ENCODE measurements around the gene RBM19.

Gene RBM19

DNA sequence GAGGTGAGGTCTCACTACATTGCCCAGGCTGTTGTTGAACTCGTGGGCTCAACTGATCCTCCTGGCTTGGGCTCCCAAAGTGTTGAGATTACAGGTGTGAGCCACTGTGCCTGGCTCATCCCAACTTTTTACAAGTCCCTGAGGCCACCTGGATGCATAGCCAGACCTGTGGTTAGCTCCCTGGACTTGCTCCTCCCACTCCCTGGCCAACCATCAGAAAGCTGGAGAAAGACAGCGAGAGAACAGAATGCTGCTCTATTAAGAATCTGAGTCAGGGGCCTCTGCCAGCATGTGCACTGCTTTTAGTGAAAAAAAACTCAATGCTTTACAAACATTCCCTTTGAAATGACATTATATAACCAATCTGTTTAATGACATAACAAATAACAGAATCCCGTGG is 78.2 kb downstream of the RBM19 start:
- in situ Hi-C loops (cut with MboI; ENCODE audit: low sequenced_read_pairs) = no loop called here

DNA sequence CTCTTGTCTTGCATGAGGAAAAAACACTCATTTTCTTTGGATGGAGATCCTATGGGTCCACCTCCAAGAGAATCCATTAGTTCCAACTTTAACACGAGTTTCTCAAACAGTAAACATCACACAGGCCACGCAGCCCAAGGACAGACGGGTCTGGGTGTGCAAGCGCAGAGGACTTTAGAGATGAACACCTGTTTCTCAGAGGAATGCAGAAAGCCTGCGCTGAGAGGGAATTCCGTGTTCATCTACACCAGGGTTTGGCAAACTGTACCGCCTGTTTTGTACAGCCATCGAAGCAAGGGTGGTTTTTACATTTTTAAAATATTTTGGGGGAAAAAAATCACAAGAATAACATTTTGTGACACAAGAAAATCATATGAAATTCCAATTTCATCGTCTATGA is 79.4 kb downstream of the RBM19 start:
- in situ Hi-C loops (cut with MboI; ENCODE audit: low sequenced_read_pairs) = no loop called here

DNA sequence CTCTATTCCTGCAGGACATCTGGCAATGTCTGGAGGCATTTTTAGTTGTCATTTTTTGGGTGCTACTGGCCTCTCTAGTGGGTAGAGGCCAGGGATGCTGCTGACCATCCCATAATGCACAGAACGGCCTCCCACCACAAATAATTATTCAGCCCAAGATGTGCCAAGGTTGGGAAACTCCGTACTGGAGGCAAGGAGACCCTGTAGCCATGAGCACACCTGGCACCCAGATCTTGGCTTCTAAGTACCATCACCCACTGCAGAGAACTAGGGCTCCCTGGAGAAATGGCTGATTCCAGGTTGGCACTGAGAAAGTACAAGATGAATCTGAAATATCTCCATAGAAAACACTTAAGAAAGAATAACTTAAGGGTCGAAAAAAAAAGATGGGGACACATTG is 81.7 kb downstream of the RBM19 start:
- in situ Hi-C loops (cut with MboI; ENCODE audit: low sequenced_read_pairs) = no loop called here

DNA sequence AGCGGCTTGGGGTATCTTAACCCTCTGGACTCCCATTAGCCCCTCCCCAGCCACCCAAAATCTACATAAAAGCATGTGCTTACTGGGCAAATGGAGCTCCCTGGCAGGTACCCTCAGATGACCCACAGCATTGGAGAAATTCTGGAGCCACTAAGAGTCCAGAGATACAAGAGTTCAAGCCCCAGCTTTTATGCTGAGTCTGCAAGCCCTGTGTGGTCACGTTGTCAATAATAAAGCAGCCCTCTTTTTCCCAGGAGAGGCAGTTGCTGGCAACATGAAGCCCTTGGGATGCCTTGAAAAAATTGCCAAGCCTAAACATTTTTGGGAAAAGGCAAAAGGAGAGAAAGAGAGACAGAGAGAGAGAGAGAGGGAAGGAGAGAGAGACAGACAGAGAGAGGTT is 83.4 kb downstream of the RBM19 start:
- in situ Hi-C loops (cut with MboI; ENCODE audit: low sequenced_read_pairs) = no loop called here

DNA sequence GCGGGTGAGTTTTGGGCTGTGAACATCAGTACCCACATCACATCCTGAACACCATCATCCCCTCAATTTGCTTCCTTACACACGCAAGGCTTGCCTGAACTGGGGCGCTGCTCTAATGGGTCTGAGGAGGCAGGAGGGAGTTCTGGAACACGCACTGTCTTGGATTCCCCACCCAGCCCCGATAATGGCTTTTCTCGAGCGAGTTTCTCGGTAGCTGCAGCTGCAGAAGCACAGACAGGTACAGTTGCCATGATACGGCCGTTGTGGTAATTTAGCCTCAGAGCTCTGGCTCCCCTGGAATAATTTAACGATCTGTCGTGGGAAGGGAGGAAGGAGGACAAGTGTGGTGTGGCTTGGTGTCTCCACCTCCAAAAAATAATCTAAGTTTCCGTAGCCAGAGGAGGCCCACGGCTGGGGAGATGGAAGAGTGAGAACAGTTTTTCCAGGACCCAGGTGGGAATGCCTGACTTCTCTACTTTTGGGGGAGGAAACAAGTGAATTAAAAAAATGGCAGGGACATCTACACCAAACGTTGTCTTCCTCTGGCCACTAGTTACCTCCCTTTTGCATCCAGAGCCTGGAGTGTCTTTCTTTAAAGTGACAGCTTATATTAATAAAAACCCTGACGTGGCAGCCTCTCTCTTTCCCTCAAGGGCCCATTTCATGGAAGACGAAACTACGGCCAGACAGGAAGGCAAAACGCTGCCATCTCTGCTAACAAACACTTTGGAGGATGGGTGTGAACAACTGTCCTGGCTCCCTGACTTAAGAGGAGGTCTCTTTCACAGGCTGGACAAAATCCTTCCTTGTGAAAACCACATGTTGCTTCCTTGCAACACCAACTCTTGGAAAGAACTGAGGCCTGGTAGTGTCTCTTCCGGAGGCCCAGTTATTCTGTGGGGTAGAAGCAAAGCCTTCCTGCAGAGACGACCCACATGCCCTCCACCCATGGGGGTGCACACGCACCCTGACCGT is 84.8 kb downstream of the RBM19 start:
- in situ Hi-C loops (cut with MboI; ENCODE audit: low sequenced_read_pairs) = no loop called here

DNA sequence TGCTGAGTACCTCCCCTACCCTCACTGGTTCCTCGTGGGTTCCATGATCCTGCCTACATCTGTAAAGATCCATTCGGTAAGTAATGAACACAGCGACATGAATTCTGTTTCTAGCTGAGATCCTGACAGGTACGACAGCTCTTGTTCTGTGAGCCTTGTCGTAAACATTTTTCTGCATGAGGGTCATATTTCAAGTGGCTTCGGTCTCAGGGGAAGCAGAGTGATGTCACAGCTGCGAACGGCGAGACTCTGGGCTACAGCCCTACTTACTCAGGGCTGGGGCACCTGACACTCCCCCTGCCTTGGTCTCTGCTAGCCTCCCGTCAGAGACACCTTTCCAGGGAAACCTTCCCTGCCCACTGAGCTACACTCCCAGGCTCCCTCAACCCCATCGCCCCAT is 85.8 kb downstream of the RBM19 start:
- in situ Hi-C loops (cut with MboI; ENCODE audit: low sequenced_read_pairs) = no loop called here

DNA sequence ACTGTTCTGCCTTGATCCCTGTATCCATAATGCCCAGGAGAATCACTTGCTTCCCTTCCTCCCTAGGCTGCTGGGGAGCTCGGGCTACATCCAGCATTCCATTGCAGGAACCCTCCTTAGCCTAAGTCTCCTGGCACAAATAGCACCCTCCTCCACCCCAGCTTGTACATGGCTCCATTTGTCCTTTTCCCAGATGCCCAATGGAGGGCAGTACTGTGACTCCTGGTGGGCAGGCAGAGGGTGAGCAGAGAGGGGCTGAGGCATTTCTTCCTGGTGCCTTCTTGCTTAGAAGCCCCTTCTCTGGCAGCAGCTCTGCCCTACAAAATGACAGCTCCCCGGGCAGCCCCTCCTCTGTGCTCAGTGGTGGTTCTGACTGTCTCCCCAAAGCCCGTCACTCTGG is 86.5 kb downstream of the RBM19 start:
- in situ Hi-C loops (cut with MboI; ENCODE audit: low sequenced_read_pairs) = no loop called here

DNA sequence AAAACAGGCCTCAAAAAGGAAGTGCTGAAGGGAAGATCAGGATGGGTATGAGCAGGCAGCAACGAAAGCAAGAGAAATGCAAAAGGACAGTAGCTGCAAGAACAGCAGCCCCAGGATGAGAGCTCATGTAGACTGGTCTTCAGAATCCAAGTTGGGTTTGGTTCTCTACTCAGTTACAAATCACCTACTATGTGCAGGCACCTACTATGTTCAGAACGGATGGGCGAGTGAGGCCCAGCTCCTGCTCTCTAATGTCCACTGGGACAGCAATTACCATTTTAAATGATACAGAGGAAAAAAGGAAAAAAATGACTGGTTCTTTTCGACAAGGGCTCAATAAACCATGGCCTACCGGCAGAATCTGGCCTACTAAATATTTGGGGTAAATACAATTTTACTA is 88.5 kb downstream of the RBM19 start:
- in situ Hi-C loops (cut with MboI; ENCODE audit: low sequenced_read_pairs) = no loop called here

DNA sequence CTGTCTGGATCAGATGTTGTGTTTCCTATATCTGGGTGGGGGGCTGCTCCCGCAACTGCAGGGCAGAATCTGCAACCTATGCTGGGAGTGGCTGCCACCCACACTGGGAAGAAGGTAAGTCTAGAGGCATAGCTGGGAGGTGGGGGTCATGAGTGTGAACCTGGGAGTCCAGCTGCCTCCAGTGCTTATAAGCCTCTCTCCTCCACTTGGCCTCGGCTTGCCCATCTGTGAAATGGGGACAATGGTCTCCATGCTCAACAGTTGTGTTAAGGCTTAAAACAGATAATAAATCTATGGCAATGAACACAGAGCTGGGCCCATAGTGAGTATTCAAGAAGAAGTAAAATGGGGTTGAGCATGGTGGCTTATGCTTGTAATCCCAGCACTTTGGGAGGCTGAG is 90.0 kb downstream of the RBM19 start:
- in situ Hi-C loops (cut with MboI; ENCODE audit: low sequenced_read_pairs) = no loop called here

DNA sequence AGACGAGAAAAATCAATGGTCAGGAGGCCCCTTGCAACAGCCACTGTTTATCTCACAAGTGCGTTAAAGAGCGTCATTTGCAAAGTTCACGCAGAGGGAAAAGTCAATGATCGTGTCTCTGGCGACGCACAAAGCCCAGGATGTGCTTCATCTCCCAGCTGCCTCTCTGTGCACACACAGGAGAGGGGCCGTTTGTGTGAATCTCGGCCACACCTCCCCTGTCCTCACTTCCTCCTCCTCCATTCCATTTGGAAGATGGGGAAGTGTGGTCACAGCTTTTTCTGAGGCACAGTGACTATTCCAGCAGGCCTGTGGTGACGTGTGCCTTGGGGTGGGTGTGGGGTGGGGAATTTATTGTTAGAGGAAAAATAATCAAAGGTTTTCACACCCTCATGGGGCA is 90.4 kb downstream of the RBM19 start:
- in situ Hi-C loops (cut with MboI; ENCODE audit: low sequenced_read_pairs) = no loop called here

DNA sequence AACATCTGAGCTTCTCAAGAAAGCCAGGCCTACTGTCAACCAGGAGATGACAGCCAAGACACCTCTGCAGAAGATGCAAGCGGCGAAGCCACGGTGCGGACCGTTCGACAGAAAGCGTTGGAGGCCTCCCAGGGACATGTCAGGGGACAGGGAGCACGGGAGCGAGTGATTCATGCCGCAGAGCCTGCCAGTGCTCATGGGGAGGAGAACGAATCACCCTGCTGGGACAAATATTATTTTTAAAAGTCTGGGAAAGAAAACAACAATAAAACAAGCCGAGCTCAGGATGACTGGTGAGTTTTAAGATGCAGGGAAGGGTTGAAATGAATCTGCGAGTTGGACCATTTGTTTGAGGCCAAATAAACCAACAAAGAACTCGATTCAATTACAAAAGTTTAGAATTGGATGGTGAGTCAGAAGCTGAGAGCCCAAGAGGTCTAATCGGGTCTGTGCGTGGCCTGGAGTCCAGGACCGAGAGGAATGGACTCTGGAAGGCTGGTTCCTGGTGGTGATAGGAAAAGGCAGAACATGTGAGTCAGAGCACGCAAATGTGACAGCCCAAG is 91.0 kb downstream of the RBM19 start:
- in situ Hi-C loops (cut with MboI; ENCODE audit: low sequenced_read_pairs) = no loop called here

DNA sequence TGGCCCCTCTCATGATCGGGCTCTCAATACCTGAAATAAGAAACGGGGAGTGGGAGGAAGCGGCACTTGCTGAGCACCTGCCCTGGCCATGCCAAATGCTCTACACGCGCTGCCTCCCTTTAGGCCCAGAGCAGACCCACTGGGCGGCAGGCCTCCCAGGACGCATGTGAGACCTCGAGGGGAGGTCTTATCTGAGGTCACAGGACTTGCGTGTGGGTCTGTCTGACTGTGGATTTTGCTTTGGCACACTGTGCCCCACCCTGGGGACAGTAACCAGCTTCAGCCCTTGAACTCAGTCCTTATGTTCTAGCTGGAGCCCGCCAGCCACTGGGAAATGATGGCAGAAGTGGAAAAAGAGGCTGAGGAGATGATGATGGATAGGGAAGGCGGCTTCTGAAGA is 91.8 kb downstream of the RBM19 start:
- in situ Hi-C loops (cut with MboI; ENCODE audit: low sequenced_read_pairs) = no loop called here

DNA sequence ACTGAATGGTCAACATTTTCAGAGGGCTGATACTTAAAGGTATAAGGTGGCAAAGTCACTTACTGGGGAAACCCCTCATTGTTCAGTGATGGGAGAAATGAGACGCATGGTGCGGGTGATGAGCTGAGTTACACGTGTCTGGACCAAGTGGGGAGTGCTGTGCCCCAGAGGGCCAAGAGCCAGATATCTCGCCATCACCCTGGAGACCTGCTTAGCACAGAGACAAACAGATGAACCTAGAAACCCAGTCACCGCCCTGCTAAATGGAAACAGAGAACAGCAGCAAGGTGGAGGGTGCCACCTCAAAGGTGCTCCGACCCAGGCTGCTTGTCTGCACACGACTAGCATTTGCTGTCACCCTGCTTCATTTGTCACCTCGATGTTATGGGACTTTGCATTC is 92.4 kb downstream of the RBM19 start:
- in situ Hi-C loops (cut with MboI; ENCODE audit: low sequenced_read_pairs) = no loop called here

DNA sequence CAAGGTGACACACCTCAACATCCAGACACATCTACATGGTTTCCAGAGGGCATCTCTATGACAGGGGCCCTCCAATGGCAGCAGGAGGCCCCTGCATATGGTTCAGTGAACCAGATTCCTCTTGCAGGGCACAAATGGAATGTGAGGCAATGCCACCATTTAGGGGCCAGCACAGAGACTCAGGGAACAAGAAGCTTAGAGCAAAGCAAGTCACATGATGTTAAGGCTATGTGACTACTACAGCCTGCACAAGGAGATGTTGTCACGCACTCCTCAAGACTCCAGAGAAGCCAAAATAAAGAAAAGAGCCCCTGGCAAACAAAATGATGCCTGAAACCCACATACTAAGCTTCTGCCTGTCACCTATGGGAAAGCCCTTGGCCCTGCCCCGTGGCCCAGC is 95.2 kb downstream of the RBM19 start:
- in situ Hi-C loops (cut with MboI; ENCODE audit: low sequenced_read_pairs) = no loop called here

DNA sequence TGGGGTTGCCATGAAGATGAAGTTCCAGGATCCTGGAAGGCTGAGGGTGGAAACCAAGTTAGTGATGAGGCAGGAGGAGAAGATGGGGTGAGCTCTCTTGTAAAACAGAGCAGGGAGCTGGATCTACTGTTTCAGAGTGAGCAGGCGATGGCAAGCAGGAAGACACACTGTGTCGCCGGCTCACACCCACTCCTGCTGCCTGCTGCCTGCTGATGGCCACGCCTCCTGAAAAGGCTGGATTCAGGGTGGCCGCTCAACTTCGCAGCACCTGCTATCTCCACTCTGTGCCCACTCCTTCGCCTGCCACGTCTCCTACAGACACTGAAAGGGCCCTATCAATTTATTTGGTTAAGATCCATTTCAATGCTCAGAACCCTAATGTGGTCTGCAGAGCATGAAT is 96.1 kb downstream of the RBM19 start:
- in situ Hi-C loops (cut with MboI; ENCODE audit: low sequenced_read_pairs) = no loop called here

DNA sequence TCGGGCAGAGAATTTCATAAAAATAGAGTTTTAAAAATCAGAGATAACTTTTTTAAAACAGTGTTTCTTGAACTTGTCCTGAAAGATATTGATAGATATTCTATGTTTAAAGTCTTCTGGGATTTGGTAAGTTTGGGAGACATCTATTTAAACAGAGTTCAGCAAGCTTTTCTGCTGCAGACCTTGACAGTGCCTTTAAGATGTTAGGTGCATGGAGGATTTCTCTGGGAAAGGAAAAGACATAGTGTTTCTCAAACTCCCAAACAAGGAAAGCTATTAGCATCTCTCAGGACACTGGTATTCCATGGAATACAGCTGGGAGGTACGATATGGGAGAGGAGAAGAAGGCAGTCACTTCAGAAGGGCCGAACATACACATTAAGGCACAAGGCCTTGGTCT is 97.8 kb downstream of the RBM19 start:
- in situ Hi-C loops (cut with MboI; ENCODE audit: low sequenced_read_pairs) = no loop called here

DNA sequence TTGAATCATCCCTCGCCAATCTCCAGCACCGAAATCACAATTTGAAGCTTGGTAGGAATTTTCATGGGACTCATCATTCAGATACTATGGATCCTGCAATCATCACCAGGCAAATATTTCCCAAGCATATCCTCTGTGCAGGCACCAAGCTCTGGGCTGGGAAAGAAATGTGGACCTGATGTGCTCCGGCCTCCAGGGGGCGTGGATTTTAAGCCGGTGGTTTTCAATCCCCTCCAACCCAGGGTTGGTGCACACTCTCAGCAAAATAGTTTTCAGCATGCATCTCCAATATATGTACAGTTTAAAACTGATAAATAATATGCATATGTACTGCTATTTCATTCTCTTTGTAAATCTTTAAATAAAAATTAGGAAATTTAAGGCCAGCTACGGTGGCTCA is 98.9 kb downstream of the RBM19 start:
- in situ Hi-C loops (cut with MboI; ENCODE audit: low sequenced_read_pairs) = no loop called here

DNA sequence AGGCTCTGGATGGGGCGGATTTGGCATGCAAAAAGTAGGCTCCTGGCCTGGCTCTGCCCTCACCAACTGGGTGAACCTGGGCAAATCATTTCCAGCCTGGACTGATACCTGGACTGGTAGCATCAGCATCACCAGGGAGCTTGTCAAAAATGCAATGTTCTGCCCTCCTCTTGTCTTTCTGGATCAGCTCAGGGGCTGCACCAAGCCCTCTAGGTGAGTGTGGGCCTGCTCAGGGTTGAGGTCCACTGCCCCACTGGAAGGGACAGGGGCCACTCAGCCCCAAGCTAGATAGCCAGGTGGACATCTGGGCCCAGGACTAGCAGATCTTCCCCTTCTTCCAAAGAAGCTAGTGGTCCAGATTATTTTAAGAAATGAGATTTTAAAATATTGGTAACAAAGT is 99.6 kb downstream of the RBM19 start:
- in situ Hi-C loops (cut with MboI; ENCODE audit: low sequenced_read_pairs) = no loop called here

DNA sequence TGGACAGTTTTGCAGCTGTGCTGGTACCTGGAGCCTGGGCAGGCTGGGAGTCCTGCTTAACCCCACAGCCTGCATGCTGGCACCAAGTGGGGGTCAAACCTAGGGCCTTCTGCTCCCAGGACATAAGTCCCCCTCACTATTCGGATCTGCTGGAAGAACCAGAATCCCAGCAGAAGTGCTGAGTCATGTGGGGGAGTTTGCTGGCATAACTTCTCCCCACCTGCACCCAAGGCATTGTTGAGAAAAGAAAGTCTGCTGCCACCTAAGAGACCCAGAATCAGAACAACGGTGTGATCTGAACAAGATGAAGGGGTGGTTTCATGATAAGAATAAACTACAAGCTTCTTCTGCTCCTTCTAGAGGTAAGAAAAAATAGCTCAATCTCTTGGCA is 102.7 kb downstream of the RBM19 start:
- in situ Hi-C loops (cut with MboI; ENCODE audit: low sequenced_read_pairs) = no loop called here

DNA sequence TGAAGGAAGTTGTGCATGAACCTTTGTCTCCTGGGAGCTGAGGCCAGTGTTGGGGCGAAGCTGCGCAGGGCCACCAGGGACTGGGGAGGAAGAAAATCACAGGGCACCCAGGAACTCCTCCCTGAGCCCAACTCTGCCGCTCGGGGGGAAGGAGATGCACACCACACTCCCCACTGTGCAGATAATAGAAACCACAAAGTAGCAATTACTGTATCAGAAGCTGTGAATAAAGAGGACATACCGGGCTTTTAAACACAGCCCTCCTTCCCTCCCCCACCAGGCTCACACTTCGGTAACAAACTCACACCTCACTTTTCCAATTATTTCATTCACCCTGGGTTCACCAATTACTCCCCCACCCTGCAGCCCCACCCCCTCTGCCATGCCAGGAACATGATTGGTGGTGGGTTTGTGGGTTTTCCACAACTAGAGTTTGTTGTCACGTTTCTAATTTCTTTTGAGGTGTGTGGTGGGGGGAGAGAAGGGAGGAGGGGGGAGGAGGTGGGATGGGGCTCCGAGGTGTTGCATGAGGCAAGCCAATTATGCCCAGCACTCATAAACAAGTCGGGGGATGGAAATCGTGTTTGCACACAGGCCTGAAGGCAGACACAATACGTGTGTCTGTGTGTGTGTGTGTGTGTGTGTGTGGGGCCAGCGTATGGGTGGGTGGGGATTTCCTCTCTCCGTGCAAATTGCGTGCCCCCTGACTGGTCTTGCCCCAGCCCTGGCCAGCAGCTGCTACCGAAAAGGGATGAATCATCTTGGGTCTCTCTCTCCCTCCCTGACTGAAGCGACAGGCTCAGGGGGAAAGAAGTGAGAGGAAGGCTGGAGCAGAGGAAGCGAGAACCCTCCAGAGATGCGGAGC is 103.3 kb downstream of the RBM19 start:
- in situ Hi-C loops (cut with MboI; ENCODE audit: low sequenced_read_pairs) = no loop called here

DNA sequence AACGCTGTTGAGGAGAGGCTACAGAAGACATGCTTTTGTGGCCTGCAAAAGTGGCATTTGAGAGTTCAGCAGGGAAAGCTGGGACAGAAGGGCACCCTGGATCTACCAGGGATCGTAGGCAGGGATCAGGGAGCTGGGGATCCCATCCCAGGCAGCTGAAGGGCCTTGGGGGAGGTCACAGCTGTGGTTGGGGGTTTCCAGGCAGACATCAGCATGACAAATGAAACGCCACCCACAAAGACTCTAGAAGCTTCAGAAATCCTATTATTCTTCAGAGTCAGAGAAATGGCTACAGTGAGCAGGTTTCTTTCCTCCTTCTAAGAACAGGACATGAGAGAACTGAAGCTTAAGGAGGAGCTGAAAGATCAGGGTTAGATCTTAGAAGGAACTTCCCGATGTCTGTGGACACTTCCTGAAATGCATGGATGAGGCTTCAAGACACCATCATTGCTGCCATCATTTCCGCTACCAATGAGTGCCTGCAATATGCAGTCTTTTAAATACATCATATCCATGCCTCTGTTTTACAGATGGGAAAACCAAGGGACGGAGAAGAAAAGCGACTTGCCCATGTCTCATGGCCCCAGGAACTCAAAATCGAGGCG is 104.3 kb downstream of the RBM19 start:
- in situ Hi-C loops (cut with MboI; ENCODE audit: low sequenced_read_pairs) = no loop called here

Data from hTERT RPE-1 (cell line).